ENCODE results near the gene DCXR. TPM values are rescaled to one million over a fixed set of nuclear protein-coding genes. Genes with fewer than 3 reads are reported as not detected.

Gene DCXR
- total RNA-seq, 1 experiment from 2014 or later, result 140 TPM

DNA sequence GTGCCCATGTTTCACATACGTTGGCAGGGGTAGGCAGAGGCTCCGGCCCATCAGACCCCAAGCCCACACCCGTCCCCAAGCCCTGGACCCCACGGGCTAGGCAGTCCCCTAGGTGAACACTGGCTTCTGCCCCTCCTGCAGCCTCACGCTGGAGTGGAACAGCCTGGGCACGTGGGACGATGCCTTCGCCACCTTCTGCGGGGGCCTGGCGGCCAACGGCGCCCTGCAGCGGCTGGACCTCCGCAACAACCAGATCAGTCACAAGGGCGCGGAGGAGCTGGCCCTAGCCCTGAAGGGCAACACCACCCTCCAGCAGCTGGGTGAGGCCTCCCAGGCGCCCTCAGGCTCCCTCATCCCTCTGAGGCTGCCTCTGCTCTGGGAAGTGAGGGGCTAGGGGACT is 12.6 kb downstream of the DCXR start:
- no peaks in the 10 kb centered on the region for H3K9me3 ChIP-seq (ENCODE audit: low read depth, low read length, poor library complexity, severe bottlenecking)
- no peak overlapping the region for H3K27ac ChIP-seq (ENCODE audit: low read depth, low read length, poor library complexity, severe bottlenecking)
- H3K4me3 ChIP-seq (ENCODE audit: low read depth, low read length, poor library complexity, severe bottlenecking), result no peak overlapping the region
- peaks cover 5% of the 10 kb centered on the region for H3K36me3 ChIP-seq (ENCODE audit: insufficient read depth, low read length, poor library complexity, severe bottlenecking)
- H3K4me1 ChIP-seq (ENCODE audit: insufficient read depth, low read length, poor library complexity, severe bottlenecking), result peaks cover 20% of the 10 kb centered on the region
- no TSS peak for BruUV-seq (replicated peaks)
- H3K27me3 ChIP-seq (replicated peaks; ENCODE audit: insufficient read depth, low read depth, low read length, poor library complexity), result no peaks in the 10 kb centered on the region
- DNase-seq (ENCODE audit: low spot score), result no peak
- ChIA-PET CTCF (no interaction called here), POLR2A (ENCODE audit: low non-redundant PET) (no interaction called here)
- TF ChIP-seq EZH2 (IDR thresholded peaks at IDR 0.05; ENCODE audit: borderline replicate concordance, low read depth, low read length, poor library complexity, severe bottlenecking), result no peak
- TF ChIP-seq, protein P1, sequence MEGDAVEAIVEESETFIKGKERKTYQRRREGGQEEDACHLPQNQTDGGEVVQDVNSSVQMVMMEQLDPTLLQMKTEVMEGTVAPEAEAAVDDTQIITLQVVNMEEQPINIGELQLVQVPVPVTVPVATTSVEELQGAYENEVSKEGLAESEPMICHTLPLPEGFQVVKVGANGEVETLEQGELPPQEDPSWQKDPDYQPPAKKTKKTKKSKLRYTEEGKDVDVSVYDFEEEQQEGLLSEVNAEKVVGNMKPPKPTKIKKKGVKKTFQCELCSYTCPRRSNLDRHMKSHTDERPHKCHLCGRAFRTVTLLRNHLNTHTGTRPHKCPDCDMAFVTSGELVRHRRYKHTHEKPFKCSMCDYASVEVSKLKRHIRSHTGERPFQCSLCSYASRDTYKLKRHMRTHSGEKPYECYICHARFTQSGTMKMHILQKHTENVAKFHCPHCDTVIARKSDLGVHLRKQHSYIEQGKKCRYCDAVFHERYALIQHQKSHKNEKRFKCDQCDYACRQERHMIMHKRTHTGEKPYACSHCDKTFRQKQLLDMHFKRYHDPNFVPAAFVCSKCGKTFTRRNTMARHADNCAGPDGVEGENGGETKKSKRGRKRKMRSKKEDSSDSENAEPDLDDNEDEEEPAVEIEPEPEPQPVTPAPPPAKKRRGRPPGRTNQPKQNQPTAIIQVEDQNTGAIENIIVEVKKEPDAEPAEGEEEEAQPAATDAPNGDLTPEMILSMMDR (conservative IDR thresholded peaks at IDR 0.05; ENCODE audit: low read depth, low read length), result no peak
- intact Hi-C loops (cut with micrococcal nuclease; ENCODE audit: unreplicated experiment), result loop anchor here (5.0 kb wide), 1 partner anchor 68 kb away; no protein-coding TSS in a partner anchor

DNA sequence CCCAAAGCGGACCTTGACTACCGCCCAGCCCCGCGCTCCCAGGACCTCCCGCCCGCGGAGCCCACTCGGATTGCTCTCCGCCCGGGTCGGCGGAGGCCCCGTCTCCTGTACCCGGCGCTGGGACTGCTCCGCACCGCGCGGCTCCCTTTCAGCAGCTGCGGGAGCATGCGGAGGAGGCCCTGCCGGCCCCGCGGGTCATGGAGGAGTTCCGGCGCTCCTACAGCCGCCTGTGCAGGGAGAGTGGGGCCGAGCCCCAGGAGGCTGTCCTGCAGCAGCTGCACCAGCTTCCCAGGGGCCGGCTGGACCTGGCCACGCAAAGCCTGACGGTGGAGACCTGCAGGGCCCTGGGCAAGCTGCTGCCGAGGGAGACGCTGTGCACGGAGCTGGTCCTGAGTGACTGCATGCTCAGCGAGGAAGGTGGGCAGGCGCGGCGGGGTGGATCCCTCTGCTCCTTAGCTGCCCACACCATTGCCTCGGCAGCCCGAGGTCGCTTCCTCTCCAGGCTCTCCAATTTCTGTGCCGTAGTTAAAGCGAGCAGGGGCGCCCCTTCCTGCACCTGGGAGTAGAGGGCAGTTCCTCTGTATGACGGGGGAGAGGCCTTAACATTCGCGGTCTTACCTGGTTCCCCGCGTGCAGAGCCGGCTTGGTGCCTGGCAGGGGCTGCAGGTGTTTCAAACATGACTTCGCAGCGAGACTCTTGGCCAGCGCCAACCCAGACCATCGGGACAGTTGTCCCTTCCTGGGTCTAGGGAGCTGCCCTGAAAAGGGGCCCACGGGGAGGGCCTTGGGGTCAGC is 13.9 kb downstream of the DCXR start:
- Histone ChIP-seq H3K36me3 (ENCODE audit: insufficient read depth, low read length, poor library complexity, severe bottlenecking) (peaks cover 10% of the 10 kb centered on the region), H3K27me3 (replicated peaks; ENCODE audit: insufficient read depth, low read depth, low read length, poor library complexity) (no peaks in the 10 kb centered on the region), H3K9me3 (ENCODE audit: low read depth, low read length, poor library complexity, severe bottlenecking) (no peaks in the 10 kb centered on the region), H3K4me3 (ENCODE audit: low read depth, low read length, poor library complexity, severe bottlenecking) (peak overlapping the region; percentile 97), H3K4me1 (ENCODE audit: insufficient read depth, low read length, poor library complexity, severe bottlenecking) (peaks cover 20% of the 10 kb centered on the region), H3K27ac (ENCODE audit: low read depth, low read length, poor library complexity, severe bottlenecking) (peak overlapping the region; percentile 72)
- intact Hi-C loops (cut with micrococcal nuclease; ENCODE audit: unreplicated experiment), result loop anchor here (5.0 kb wide), 1 partner anchor 66 kb away; no protein-coding TSS in a partner anchor
- TF ChIP-seq, protein P1 (conservative IDR thresholded peaks at IDR 0.05; ENCODE audit: low read depth, low read length), result no peak
- no peak for TF ChIP-seq EZH2 (IDR thresholded peaks at IDR 0.05; ENCODE audit: borderline replicate concordance, low read depth, low read length, poor library complexity, severe bottlenecking)
- CTCF ChIA-PET, result interaction anchor here (1.7 to 4.1 kb wide), 2 partner anchors 14 to 64 kb away, joined by 6 to 23 read pairs; partner anchors contain the start of gene DCXR
- no peak for DNase-seq (ENCODE audit: low spot score)
- BruUV-seq (replicated peaks), result no TSS peak
- POLR2A ChIA-PET (ENCODE audit: low non-redundant PET), result interaction anchor here (0.6 to 1.2 kb wide), 3 partner anchors 14 to 311 kb away, joined by 3 to 4 read pairs (median 3); partner anchors contain the start of gene DCXR

DNA sequence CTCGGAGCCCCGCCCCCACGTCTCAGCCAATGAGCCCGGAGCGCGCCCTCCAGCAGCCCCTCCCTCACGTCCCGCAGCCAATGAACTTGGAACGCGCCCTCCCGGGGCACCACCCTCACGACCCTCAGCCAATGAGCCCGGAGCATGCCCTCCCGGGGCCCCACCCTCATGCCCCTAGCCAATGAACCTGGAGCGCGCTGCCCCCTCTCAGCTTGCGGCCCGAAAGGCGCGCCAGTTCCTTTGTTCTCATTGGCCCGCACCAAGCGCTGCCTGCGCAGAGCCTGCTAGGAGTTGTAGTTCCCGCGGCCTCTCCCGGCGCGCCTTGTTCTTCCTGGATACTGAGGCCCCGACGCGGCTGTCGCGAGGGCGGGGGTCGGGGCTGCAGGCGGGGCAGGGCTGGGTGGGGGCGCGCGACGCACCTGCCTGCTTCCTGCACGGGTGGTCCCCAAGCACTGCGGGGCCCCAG is 14.5 kb downstream of the DCXR start, which contains the start of gene LRRC45:
TSS of gene LRRC45 (plus strand) at position 325 of the 466 bp plus-strand sequence. CDS start 339 bp downstream, outside the sequence.
- H3K4me1 ChIP-seq (ENCODE audit: insufficient read depth, low read length, poor library complexity, severe bottlenecking), result peaks cover 20% of the 10 kb centered on the region
- DNase-seq (ENCODE audit: low spot score), result peak; percentile 100
- H3K27me3 ChIP-seq (replicated peaks; ENCODE audit: insufficient read depth, low read depth, low read length, poor library complexity), result no peaks in the 10 kb centered on the region
- intact Hi-C loops (cut with micrococcal nuclease; ENCODE audit: unreplicated experiment), result loop anchor here (5.0 kb wide), 1 partner anchor 66 kb away; no protein-coding TSS in a partner anchor
- POLR2A ChIA-PET (ENCODE audit: low non-redundant PET), result interaction anchor here (0.6 to 1.2 kb wide), 5 partner anchors 15 to 310 kb away, joined by 3 to 23 read pairs (median 3); partner anchors contain the start of gene DCXR
- CTCF ChIA-PET, result interaction anchor here (1.7 to 4.1 kb wide), 2 partner anchors 15 to 63 kb away, joined by 6 to 23 read pairs; partner anchors contain the start of gene DCXR
- TF ChIP-seq EZH2 (IDR thresholded peaks at IDR 0.05; ENCODE audit: borderline replicate concordance, low read depth, low read length, poor library complexity, severe bottlenecking), result no peak
- TF ChIP-seq, protein P1 (conservative IDR thresholded peaks at IDR 0.05; ENCODE audit: low read depth, low read length), result no peak
- no TSS peak for BruUV-seq (replicated peaks)
- H3K27ac ChIP-seq (ENCODE audit: low read depth, low read length, poor library complexity, severe bottlenecking), result peak within 1 kb of the TSS; percentile 75
- H3K36me3 ChIP-seq (ENCODE audit: insufficient read depth, low read length, poor library complexity, severe bottlenecking), result peaks cover 13% of the 10 kb centered on the region
- peak within 1 kb of the TSS; percentile 97 for H3K4me3 ChIP-seq (ENCODE audit: low read depth, low read length, poor library complexity, severe bottlenecking)
- no peaks in the 10 kb centered on the region for H3K9me3 ChIP-seq (ENCODE audit: low read depth, low read length, poor library complexity, severe bottlenecking)

All from A673 (cell line).